ENCODE measurements around the gene XPC. TPM values are rescaled to one million over a fixed set of nuclear protein-coding genes. Genes with fewer than 3 reads are reported as not detected.

The XPC gene
- total and polyA plus RNA-seq, 2 experiments from 2014 or later = 27.3 to 29.5 TPM

GRCh38 chr3:14199641-14200040, 21.2 kb upstream of the XPC start:
- Histone ChIP-seq H3K27me3 (no peaks in the 10 kb centered on the region), H3K79me2 (peaks cover 6% of the 10 kb centered on the region), H3K4me3 (no peak overlapping the region), H4K20me1 (ENCODE audit: insufficient read depth, poor library complexity, severe bottlenecking) (no peaks in the 10 kb centered on the region), H3K9me2 (replicated peaks; ENCODE audit: insufficient read depth) (no peaks in the 10 kb centered on the region), H2AFZ (no peak overlapping the region), H3K4me1 (ENCODE audit: insufficient read depth) (peaks cover 25% of the 10 kb centered on the region), H3K27ac (no peak overlapping the region), H3K9me3 (ENCODE audit: low read depth) (no peaks in the 10 kb centered on the region), H3K36me3 (replicated peaks; ENCODE audit: insufficient read depth, low read depth) (no peaks in the 10 kb centered on the region), H3K4me2 (no peak overlapping the region)
- 83% methylated on average over 4 of the region's 4 CpGs for WGBS (ENCODE audit: low lambda C conversion rate, missing lambda C conversion rate)
- TF ChIP-seq EZH2phosphoT487 (IDR thresholded peaks at IDR 0.05; ENCODE audit: low read depth, severe bottlenecking, unreplicated experiment) (no peak), CTCF (IDR thresholded peaks at IDR 0.05; ENCODE audit: poor library complexity) (no peak), EZH2 (IDR thresholded peaks at IDR 0.05; ENCODE audit: borderline replicate concordance) (no peak)
- no peak for DNase-seq (ENCODE audit: low spot score)

- Histone ChIP-seq H3K4me2 (no peak overlapping the region), H3K4me1 (ENCODE audit: insufficient read depth) (no peaks in the 10 kb centered on the region), H4K20me1 (ENCODE audit: insufficient read depth, poor library complexity, severe bottlenecking) (no peaks in the 10 kb centered on the region), H3K27me3 (no peaks in the 10 kb centered on the region), H2AFZ (no peak overlapping the region), H3K9me2 (replicated peaks; ENCODE audit: insufficient read depth) (no peaks in the 10 kb centered on the region), H3K36me3 (replicated peaks; ENCODE audit: insufficient read depth, low read depth) (no peaks in the 10 kb centered on the region), H3K79me2 (peaks cover 34% of the 10 kb centered on the region), H3K9me3 (ENCODE audit: low read depth) (no peaks in the 10 kb centered on the region), H3K4me3 (no peak overlapping the region), H3K27ac (no peak overlapping the region)
- TF ChIP-seq CTCF (IDR thresholded peaks at IDR 0.05; ENCODE audit: poor library complexity) (no peak), EZH2 (IDR thresholded peaks at IDR 0.05; ENCODE audit: borderline replicate concordance) (no peak), EZH2phosphoT487 (IDR thresholded peaks at IDR 0.05; ENCODE audit: low read depth, severe bottlenecking, unreplicated experiment) (no peak)
- 92% methylated on average over 4 of the region's 4 CpGs for WGBS (ENCODE audit: low lambda C conversion rate, missing lambda C conversion rate)
- DNase-seq (ENCODE audit: low spot score) = no peak
These were observed 16.5 kb upstream of the XPC start for GRCh38 chr3:14194865-14195264.

- H2AFZ ChIP-seq = no peak overlapping the region
- H3K9me3 ChIP-seq (ENCODE audit: low read depth) = no peaks in the 10 kb centered on the region
- no peaks in the 10 kb centered on the region for H4K20me1 ChIP-seq (ENCODE audit: insufficient read depth, poor library complexity, severe bottlenecking)
- TF ChIP-seq CTCF (IDR thresholded peaks at IDR 0.05; ENCODE audit: poor library complexity) (no peak), EZH2 (IDR thresholded peaks at IDR 0.05; ENCODE audit: borderline replicate concordance) (no peak), EZH2phosphoT487 (IDR thresholded peaks at IDR 0.05; ENCODE audit: low read depth, severe bottlenecking, unreplicated experiment) (no peak)
- no peaks in the 10 kb centered on the region for H3K4me1 ChIP-seq (ENCODE audit: insufficient read depth)
- H3K9me2 ChIP-seq (replicated peaks; ENCODE audit: insufficient read depth) = no peaks in the 10 kb centered on the region
- H3K4me2 ChIP-seq = no peak overlapping the region
- H3K4me3 ChIP-seq = no peak overlapping the region
- no peaks in the 10 kb centered on the region for H3K27me3 ChIP-seq
- no peak for DNase-seq (ENCODE audit: low spot score)
- no peak overlapping the region for H3K27ac ChIP-seq
- 86% methylated on average over 4 of the region's 4 CpGs for WGBS (ENCODE audit: low lambda C conversion rate, missing lambda C conversion rate)
- peaks cover 2% of the 10 kb centered on the region for H3K36me3 ChIP-seq (replicated peaks; ENCODE audit: insufficient read depth, low read depth)
- peaks cover 55% of the 10 kb centered on the region for H3K79me2 ChIP-seq
These were observed 9.8 kb upstream of the XPC start for GRCh38 chr3:14188041-14188754.

All from hepatocyte (in vitro differentiated cells).